ENCODE data around the gene MAPK6. TPM values are rescaled to one million over a fixed set of nuclear protein-coding genes. Genes with fewer than 3 reads are reported as not detected.
"Not testable (repeated sequence)": the region's sequence is repeated elsewhere in the genome, so short reads cannot be mapped to it uniquely, and the experiment has no call there.

The MAPK6 gene
- total RNA-seq, 1 donor from 2014 or later = 77.8 TPM

- no peak for DNase-seq (ENCODE audit: low read depth, low spot score)
- no peaks in the 10 kb centered on the region for H3K27me3 Mint-ChIP-seq (ENCODE audit: low read depth)
- H3K4me1 Mint-ChIP-seq = no peaks in the 10 kb centered on the region
- H3K27ac Mint-ChIP-seq (ENCODE audit: unreplicated experiment) = no peak overlapping the region
- no peak overlapping the region for H3K4me3 Mint-ChIP-seq
- no peaks in the 10 kb centered on the region for H3K36me3 Mint-ChIP-seq (ENCODE audit: low read depth)
- no peak for TF ChIP-seq CTCF (conservative IDR thresholded peaks at IDR 0.05)
- peaks cover 3% of the 10 kb centered on the region for H3K9me3 Mint-ChIP-seq
Observed at GRCh38 chr15:52095597-52096262, 76.7 kb downstream of the MAPK6 start.

- H3K4me1 Mint-ChIP-seq; H3K9me3 Mint-ChIP-seq; H3K27ac Mint-ChIP-seq (ENCODE audit: unreplicated experiment); H3K27me3 Mint-ChIP-seq (ENCODE audit: low read depth); H3K4me3 Mint-ChIP-seq; DNase-seq (ENCODE audit: low read depth, low spot score); H3K36me3 Mint-ChIP-seq (ENCODE audit: low read depth): not testable (repeated sequence)
Observed at GRCh38 chr15:52096536-52096935, 77.5 kb downstream of the MAPK6 start.

- no peak for DNase-seq (ENCODE audit: low read depth, low spot score)
- Mint-ChIP-seq H3K27ac (ENCODE audit: unreplicated experiment) (no peak overlapping the region), H3K4me1 (no peaks in the 10 kb centered on the region), H3K4me3 (no peak overlapping the region), H3K9me3 (peaks cover 3% of the 10 kb centered on the region), H3K27me3 (ENCODE audit: low read depth) (no peaks in the 10 kb centered on the region), H3K36me3 (ENCODE audit: low read depth) (peaks cover 2% of the 10 kb centered on the region)
- TF ChIP-seq CTCF (conservative IDR thresholded peaks at IDR 0.05) = no peak
Observed at GRCh38 chr15:52097180-52097579, 78.2 kb downstream of the MAPK6 start.

- TF ChIP-seq CTCF (conservative IDR thresholded peaks at IDR 0.05) = no peak
- peaks cover 3% of the 10 kb centered on the region for H3K9me3 Mint-ChIP-seq
- DNase-seq (ENCODE audit: low read depth, low spot score) = no peak
Observed at GRCh38 chr15:52098323-52098722, 79.3 kb downstream of the MAPK6 start.

GRCh38 chr15:52099651-52100272 is 80.7 kb downstream of the MAPK6 start:
- H3K27me3 Mint-ChIP-seq (ENCODE audit: low read depth) = no peaks in the 10 kb centered on the region
- peaks cover 3% of the 10 kb centered on the region for H3K9me3 Mint-ChIP-seq
- no peak for TF ChIP-seq CTCF (conservative IDR thresholded peaks at IDR 0.05)
- no peak overlapping the region for H3K27ac Mint-ChIP-seq (ENCODE audit: unreplicated experiment)
- peaks cover 2% of the 10 kb centered on the region for H3K36me3 Mint-ChIP-seq (ENCODE audit: low read depth)
- H3K4me1 Mint-ChIP-seq = peaks cover 10% of the 10 kb centered on the region
- H3K4me3 Mint-ChIP-seq = no peak overlapping the region
- no peak for DNase-seq (ENCODE audit: low read depth, low spot score)

More at GRCh38 chr15:52098323-52098722, 79.3 kb downstream of the MAPK6 start:
- Mint-ChIP-seq H3K36me3 (ENCODE audit: low read depth) (peaks cover 2% of the 10 kb centered on the region), H3K27ac (ENCODE audit: unreplicated experiment) (no peak overlapping the region), H3K4me3 (no peak overlapping the region), H3K4me1 (peaks cover 3% of the 10 kb centered on the region), H3K27me3 (ENCODE audit: low read depth) (no peaks in the 10 kb centered on the region)

- no peak overlapping the region for H3K27ac Mint-ChIP-seq (ENCODE audit: unreplicated experiment)
- H3K27me3 Mint-ChIP-seq (ENCODE audit: low read depth) = no peaks in the 10 kb centered on the region
- DNase-seq (ENCODE audit: low read depth, low spot score) = no peak
- H3K4me1 Mint-ChIP-seq = peaks cover 10% of the 10 kb centered on the region
- H3K4me3 Mint-ChIP-seq = no peak overlapping the region
- H3K36me3 Mint-ChIP-seq (ENCODE audit: low read depth) = peaks cover 2% of the 10 kb centered on the region
- no peak for TF ChIP-seq CTCF (conservative IDR thresholded peaks at IDR 0.05)
- peaks cover under 1% of the 10 kb centered on the region for H3K9me3 Mint-ChIP-seq
Observed at GRCh38 chr15:52100807-52101442, 81.9 kb downstream of the MAPK6 start.
